ENCODE data around the gene CKMT1B.
"Not testable (repeated sequence)": the region's sequence is repeated elsewhere in the genome, so short reads cannot be mapped to it uniquely, and the experiment has no call there.

Gene CKMT1B

DNA sequence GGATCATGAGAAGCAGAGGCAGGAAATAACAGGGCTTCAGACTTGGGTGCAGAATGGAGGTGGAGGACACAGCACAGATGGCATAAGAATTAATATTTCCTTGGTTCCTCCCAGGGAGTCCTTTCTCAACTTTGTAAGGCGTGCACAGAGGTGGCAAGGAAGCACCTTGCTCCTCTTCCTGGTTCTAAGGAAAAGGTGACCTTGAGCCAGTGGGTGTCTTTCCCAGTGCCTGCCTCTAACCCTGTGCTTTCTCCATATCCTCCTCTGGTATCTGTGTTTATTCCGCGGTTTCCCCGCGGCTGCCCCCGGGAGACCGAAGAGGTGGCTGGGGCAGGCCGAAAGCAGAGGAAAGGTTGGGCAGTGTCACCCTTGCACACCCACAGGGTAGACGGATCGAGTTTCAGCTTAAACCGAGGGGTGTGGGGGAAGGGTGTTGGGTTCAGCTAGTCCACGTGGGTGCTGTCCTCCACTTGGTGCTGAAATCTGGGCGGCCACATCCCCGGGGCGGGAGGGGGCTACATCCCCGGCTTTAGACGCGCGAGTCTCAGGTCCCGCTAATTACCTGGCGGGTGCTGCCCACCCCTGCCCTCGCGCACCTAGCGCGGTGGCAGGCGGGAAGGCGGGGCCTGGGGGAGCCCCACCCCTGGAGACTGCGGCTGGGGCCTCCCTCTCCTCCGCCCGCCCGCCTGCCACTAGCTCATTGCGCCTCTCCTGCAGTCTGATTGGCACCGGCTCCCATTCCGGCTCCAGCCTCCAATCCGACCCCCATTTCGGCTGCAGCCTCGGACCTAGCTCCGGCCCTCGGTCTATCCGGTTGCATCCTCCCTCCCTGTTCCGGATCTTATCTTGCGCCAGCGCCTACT lies at the start of gene CKMT1B:
TSS of gene CKMT1B (plus strand) at position 700 of the 863 bp plus-strand sequence. CDS start 192 bp downstream, outside the sequence.
- DNase-seq; H3K9me2 ChIP-seq (replicated peaks; ENCODE audit: insufficient read depth, low read length); H3F3A ChIP-seq (ENCODE audit: insufficient read depth, low read length); H3K4me1 ChIP-seq (ENCODE audit: low read length); H3K79me2 ChIP-seq (ENCODE audit: low read length); H3K27ac ChIP-seq (ENCODE audit: low read length); H2AFZ ChIP-seq (ENCODE audit: low read length); H3K9ac ChIP-seq (ENCODE audit: low read length); H4K20me1 ChIP-seq (ENCODE audit: insufficient read depth, low read length); H3K27me3 ChIP-seq (replicated peaks; ENCODE audit: insufficient read depth, low read length); H3K4me2 ChIP-seq (ENCODE audit: low read depth, low read length); H3K9me3 ChIP-seq (replicated peaks; ENCODE audit: insufficient read depth, low read length); H3K36me3 ChIP-seq (replicated peaks; ENCODE audit: insufficient read depth, low read length); H3K4me3 ChIP-seq (ENCODE audit: low read length): not testable (repeated sequence)

GRCh38 chr15:43544266-43544665 lies 49.6 kb upstream of the CKMT1B start:
- DNase-seq: no peak

GRCh38 chr15:43545426-43545825 lies 48.4 kb upstream of the CKMT1B start:
- Histone ChIP-seq H3K4me2 (ENCODE audit: low read depth, low read length) (no peak overlapping the region), H3K36me3 (replicated peaks; ENCODE audit: insufficient read depth, low read length) (no peaks in the 10 kb centered on the region), H3K9me2 (replicated peaks; ENCODE audit: insufficient read depth, low read length) (no peaks in the 10 kb centered on the region), H3K27me3 (replicated peaks; ENCODE audit: insufficient read depth, low read length) (no peaks in the 10 kb centered on the region), H3K9ac (ENCODE audit: low read length) (no peak overlapping the region), H3K27ac (ENCODE audit: low read length) (no peak overlapping the region), H4K20me1 (ENCODE audit: insufficient read depth, low read length) (no peaks in the 10 kb centered on the region), H3K9me3 (replicated peaks; ENCODE audit: insufficient read depth, low read length) (no peaks in the 10 kb centered on the region), H3K4me1 (ENCODE audit: low read length) (no peaks in the 10 kb centered on the region), H3F3A (ENCODE audit: insufficient read depth, low read length) (no peaks in the 10 kb centered on the region), H3K79me2 (ENCODE audit: low read length) (no peaks in the 10 kb centered on the region), H3K4me3 (ENCODE audit: low read length) (no peak overlapping the region), H2AFZ (ENCODE audit: low read length) (no peak overlapping the region)
- no peak for DNase-seq
- TF ChIP-seq EZH2phosphoT487 (IDR thresholded peaks at IDR 0.05; ENCODE audit: low read length): no peak
- no peak for TF ChIP-seq EZH2 (optimal IDR thresholded peaks at IDR 0.05; ENCODE audit: low read depth, low read length)
- TF ChIP-seq, protein P1, sequence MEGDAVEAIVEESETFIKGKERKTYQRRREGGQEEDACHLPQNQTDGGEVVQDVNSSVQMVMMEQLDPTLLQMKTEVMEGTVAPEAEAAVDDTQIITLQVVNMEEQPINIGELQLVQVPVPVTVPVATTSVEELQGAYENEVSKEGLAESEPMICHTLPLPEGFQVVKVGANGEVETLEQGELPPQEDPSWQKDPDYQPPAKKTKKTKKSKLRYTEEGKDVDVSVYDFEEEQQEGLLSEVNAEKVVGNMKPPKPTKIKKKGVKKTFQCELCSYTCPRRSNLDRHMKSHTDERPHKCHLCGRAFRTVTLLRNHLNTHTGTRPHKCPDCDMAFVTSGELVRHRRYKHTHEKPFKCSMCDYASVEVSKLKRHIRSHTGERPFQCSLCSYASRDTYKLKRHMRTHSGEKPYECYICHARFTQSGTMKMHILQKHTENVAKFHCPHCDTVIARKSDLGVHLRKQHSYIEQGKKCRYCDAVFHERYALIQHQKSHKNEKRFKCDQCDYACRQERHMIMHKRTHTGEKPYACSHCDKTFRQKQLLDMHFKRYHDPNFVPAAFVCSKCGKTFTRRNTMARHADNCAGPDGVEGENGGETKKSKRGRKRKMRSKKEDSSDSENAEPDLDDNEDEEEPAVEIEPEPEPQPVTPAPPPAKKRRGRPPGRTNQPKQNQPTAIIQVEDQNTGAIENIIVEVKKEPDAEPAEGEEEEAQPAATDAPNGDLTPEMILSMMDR (IDR thresholded peaks at IDR 0.05; ENCODE audit: low read length): no peak

More at GRCh38 chr15:43544266-43544665, 49.6 kb upstream of the CKMT1B start:
- H3K9me2 ChIP-seq (replicated peaks; ENCODE audit: insufficient read depth, low read length): no peaks in the 10 kb centered on the region
- H3K79me2 ChIP-seq (ENCODE audit: low read length): no peaks in the 10 kb centered on the region
- no peaks in the 10 kb centered on the region for H3K4me1 ChIP-seq (ENCODE audit: low read length)
- H3K4me2 ChIP-seq (ENCODE audit: low read depth, low read length): no peak overlapping the region
- H3F3A ChIP-seq (ENCODE audit: insufficient read depth, low read length): no peaks in the 10 kb centered on the region
- TF ChIP-seq EZH2 (optimal IDR thresholded peaks at IDR 0.05; ENCODE audit: low read depth, low read length): no peak
- TF ChIP-seq, protein P1 (IDR thresholded peaks at IDR 0.05; ENCODE audit: low read length): no peak
- no peak for TF ChIP-seq EZH2phosphoT487 (IDR thresholded peaks at IDR 0.05; ENCODE audit: low read length)
- H3K4me3 ChIP-seq (ENCODE audit: low read length): no peak overlapping the region
- H3K27me3 ChIP-seq (replicated peaks; ENCODE audit: insufficient read depth, low read length): no peaks in the 10 kb centered on the region
- no peaks in the 10 kb centered on the region for H3K36me3 ChIP-seq (replicated peaks; ENCODE audit: insufficient read depth, low read length)
- H3K27ac ChIP-seq (ENCODE audit: low read length): no peak overlapping the region
- no peak overlapping the region for H2AFZ ChIP-seq (ENCODE audit: low read length)
- no peak overlapping the region for H3K9ac ChIP-seq (ENCODE audit: low read length)
- no peaks in the 10 kb centered on the region for H3K9me3 ChIP-seq (replicated peaks; ENCODE audit: insufficient read depth, low read length)
- H4K20me1 ChIP-seq (ENCODE audit: insufficient read depth, low read length): no peaks in the 10 kb centered on the region

GRCh38 chr15:43547539-43547938 lies 46.3 kb upstream of the CKMT1B start:
- H3K4me1 ChIP-seq (ENCODE audit: low read length): no peaks in the 10 kb centered on the region
- H3K9me3 ChIP-seq (replicated peaks; ENCODE audit: insufficient read depth, low read length): no peaks in the 10 kb centered on the region
- H3F3A ChIP-seq (ENCODE audit: insufficient read depth, low read length): no peaks in the 10 kb centered on the region
- no peak for DNase-seq
- no peak overlapping the region for H2AFZ ChIP-seq (ENCODE audit: low read length)
- H3K4me2 ChIP-seq (ENCODE audit: low read depth, low read length): no peak overlapping the region
- no peaks in the 10 kb centered on the region for H3K79me2 ChIP-seq (ENCODE audit: low read length)
- no peak overlapping the region for H3K9ac ChIP-seq (ENCODE audit: low read length)
- no peaks in the 10 kb centered on the region for H4K20me1 ChIP-seq (ENCODE audit: insufficient read depth, low read length)
- H3K27me3 ChIP-seq (replicated peaks; ENCODE audit: insufficient read depth, low read length): no peaks in the 10 kb centered on the region
- no peaks in the 10 kb centered on the region for H3K9me2 ChIP-seq (replicated peaks; ENCODE audit: insufficient read depth, low read length)
- no peak overlapping the region for H3K4me3 ChIP-seq (ENCODE audit: low read length)
- no peak overlapping the region for H3K27ac ChIP-seq (ENCODE audit: low read length)
- no peak for TF ChIP-seq EZH2 (optimal IDR thresholded peaks at IDR 0.05; ENCODE audit: low read depth, low read length)
- TF ChIP-seq, protein P1 (IDR thresholded peaks at IDR 0.05; ENCODE audit: low read length): no peak
- no peak for TF ChIP-seq EZH2phosphoT487 (IDR thresholded peaks at IDR 0.05; ENCODE audit: low read length)
- no peaks in the 10 kb centered on the region for H3K36me3 ChIP-seq (replicated peaks; ENCODE audit: insufficient read depth, low read length)

Data from MM.1S (cell line).